WTC11 (cell line): ENCODE data around the gene RALY. TPM values are rescaled to one million over a fixed set of nuclear protein-coding genes. Genes with fewer than 3 reads are reported as not detected.

Experiments
- ATAC-seq: fragments of 200-7000 bp; cut with Tn5 transposase; 2 replicates; pipeline ENCODE4 v1.10.0; 2021; ENCODE audit warnings: mild to moderate bottlenecking, moderate library complexity
- CTCF ChIA-PET: fragments of 300-600 bp; sonication (Branson Sonifier 250); formaldehyde crosslinking; loops from one replicate; lab custom pipeline; 2021; ENCODE audit warnings: antibody characterized with exemption; lab: Charles Lee
- POLR2A ChIA-PET: fragments of 350-600 bp; sonication (Branson Sonifier 250); formaldehyde crosslinking; loops from one replicate; lab custom pipeline; 2021; ENCODE audit warnings: antibody characterized with exemption; lab: Charles Lee
- DNase-seq: peaks from one replicate; pipeline ENCODE4 v3.0.0; 2021; ENCODE audit warnings: low spot score
- H3K27ac Mint-ChIP-seq: 2 replicates; pipeline ENCODE4 v1.8.0; 2021; ENCODE audit warnings: mixed read lengths
- H3K27me3 Mint-ChIP-seq: 2 replicates; pipeline ENCODE4 v1.8.0; 2021; ENCODE audit warnings: low read depth, mild to moderate bottlenecking, moderate library complexity, mixed read lengths
- H3K36me3 Mint-ChIP-seq: 2 replicates; pipeline ENCODE4 v1.8.0; 2021; ENCODE audit warnings: mixed read lengths
- H3K4me1 Mint-ChIP-seq: 2 replicates; pipeline ENCODE4 v1.8.0; 2022; ENCODE audit warnings: mixed read lengths
- H3K4me3 Mint-ChIP-seq: 2 replicates; pipeline ENCODE4 v1.8.0; 2021; ENCODE audit warnings: mild to moderate bottlenecking, moderate library complexity, mixed read lengths
- H3K9me3 Mint-ChIP-seq: 2 replicates; pipeline ENCODE4 v1.8.0; 2021; ENCODE audit warnings: mixed read lengths
- ARID4B ChIP-seq: sonication (generic); formaldehyde crosslinking; IDR thresholded peaks from 2 replicates; pipeline ENCODE4 v1.8.0; 2023; ENCODE audit warnings: missing genetic modification reagents, mild to moderate bottlenecking, borderline replicate concordance
- CREB1 ChIP-seq: sonication (generic); formaldehyde crosslinking; IDR thresholded peaks from 2 replicates; pipeline ENCODE4 v1.8.0; 2023; ENCODE audit warnings: mild to moderate bottlenecking, missing genetic modification reagents
- CTCF ChIP-seq: fragments of 200-600 bp; IDR thresholded peaks from 2 replicates; pipeline ENCODE4 v1.8.0; 2022; ENCODE audit warnings: antibody characterized with exemption
- ESRRA ChIP-seq: sonication (generic); formaldehyde crosslinking; IDR thresholded peaks from 2 replicates; pipeline ENCODE4 v1.8.1; 2022; ENCODE audit warnings: mild to moderate bottlenecking, missing genetic modification reagents, borderline replicate concordance
- ETV6 ChIP-seq: sonication (generic); formaldehyde crosslinking; IDR thresholded peaks from 2 replicates; pipeline ENCODE4 v1.8.1; 2022; ENCODE audit warnings: mild to moderate bottlenecking, missing genetic modification reagents
- GABPB1 ChIP-seq: sonication (generic); formaldehyde crosslinking; IDR thresholded peaks from 2 replicates; pipeline ENCODE4 v1.8.1; 2023; ENCODE audit warnings: mild to moderate bottlenecking, missing genetic modification reagents
- GTF2I ChIP-seq: fragments of 250-450 bp; sonication (Bioruptor Pico); conservative IDR thresholded peaks from 2 replicates; pipeline ENCODE4 v1.4.0; 2021; ENCODE audit warnings: mild to moderate bottlenecking
- MAX ChIP-seq: sonication (generic); formaldehyde crosslinking; IDR thresholded peaks from 2 replicates; pipeline ENCODE4 v1.8.0; 2022; ENCODE audit warnings: mild to moderate bottlenecking, missing genetic modification reagents
- SMAD3 ChIP-seq: sonication (generic); formaldehyde crosslinking; IDR thresholded peaks from 2 replicates; pipeline ENCODE4 v1.8.0; 2022; ENCODE audit warnings: missing genetic modification reagents, mild to moderate bottlenecking, borderline replicate concordance
- TEAD4 ChIP-seq: sonication (generic); formaldehyde crosslinking; IDR thresholded peaks from 2 replicates; pipeline ENCODE4 v1.8.0; 2022; ENCODE audit warnings: mild to moderate bottlenecking, missing genetic modification reagents
- ZNF121 ChIP-seq: sonication (generic); formaldehyde crosslinking; IDR thresholded peaks from 2 replicates; pipeline ENCODE4 v1.8.0; 2023; ENCODE audit warnings: missing genetic modification reagents
- ZNF219 ChIP-seq: sonication (generic); formaldehyde crosslinking; IDR thresholded peaks from 2 replicates; pipeline ENCODE4 v1.8.0; 2023; ENCODE audit warnings: missing genetic modification reagents, mild to moderate bottlenecking, borderline replicate concordance
- ZNF232 ChIP-seq: sonication (generic); formaldehyde crosslinking; IDR thresholded peaks from 2 replicates; pipeline ENCODE4 v1.8.0; 2022; ENCODE audit warnings: mild to moderate bottlenecking, missing genetic modification reagents
- ZNF281 ChIP-seq: sonication (generic); formaldehyde crosslinking; IDR thresholded peaks from 2 replicates; pipeline ENCODE4 v1.8.0; 2023; ENCODE audit warnings: mild to moderate bottlenecking, missing genetic modification reagents
- ZNF317 ChIP-seq: sonication (generic); formaldehyde crosslinking; IDR thresholded peaks from 2 replicates; pipeline ENCODE4 v1.8.1; 2023; ENCODE audit warnings: low read depth, mild to moderate bottlenecking, moderate library complexity, missing genetic modification reagents, borderline replicate concordance
- ZNF512 ChIP-seq: sonication (generic); formaldehyde crosslinking; IDR thresholded peaks from 2 replicates; pipeline ENCODE4 v1.8.1; 2022; ENCODE audit warnings: missing genetic modification reagents, borderline replicate concordance
- total RNA-seq: library from RNA; stranded (reverse); gene quantifications from 3 replicates; pipeline ENCODE4 v1.2.3, GENCODE V29; 2021

Gene RALY
- total RNA-seq, 1 experiment from 2014 or later, result 164 TPM

- TF ChIP-seq SMAD3 (CRISPR knock-in tag), result no peak
- TF ChIP-seq ZNF281 (CRISPR knock-in tag), result no peak
- TF ChIP-seq ARID4B (CRISPR knock-in tag), result no peak
- TF ChIP-seq ZNF232 (CRISPR knock-in tag), result no peak
- TF ChIP-seq CTCF, result no peak
- no peak for TF ChIP-seq ESRRA (CRISPR knock-in tag)
- TF ChIP-seq ZNF317 (CRISPR knock-in tag), result no peak
- no peak for TF ChIP-seq MAX (CRISPR knock-in tag)
These were observed 29.1 kb downstream of the RALY start (continued) for GRCh38 chr20:34022839-34023234.

- peaks cover 53% of the 10 kb centered on the region for H3K4me1 Mint-ChIP-seq
- no peak for ATAC-seq
- CTCF ChIA-PET, result interaction anchor here (1.4 to 4.6 kb wide), 5 partner anchors 14 to 161 kb away, joined by 4 to 39 read pairs (median 10); no protein-coding TSS in a partner anchor
- TF ChIP-seq GTF2I (no peak), ZNF219 (no peak), ARID4B (CRISPR knock-in tag) (no peak), GABPB1 (CRISPR knock-in tag) (no peak), CREB1 (CRISPR knock-in tag) (no peak), ETV6 (no peak), ZNF121 (CRISPR knock-in tag) (no peak), TEAD4 (CRISPR knock-in tag) (no peak), ZNF512 (CRISPR knock-in tag) (no peak), ZNF281 (CRISPR knock-in tag) (no peak)
These were observed 30.4 kb downstream of the RALY start for GRCh38 chr20:34023937-34024722.

More at GRCh38 chr20:34023937-34024722, 30.4 kb downstream of the RALY start:
- Mint-ChIP-seq H3K36me3 (peaks cover 7% of the 10 kb centered on the region), H3K4me3 (no peak overlapping the region), H3K9me3 (peaks cover 6% of the 10 kb centered on the region), H3K27ac (peak overlapping the region; percentile 82; the same call in 1 of the 2 replicates), H3K27me3 (no peaks in the 10 kb centered on the region)
- DNase-seq, result no peak
- POLR2A ChIA-PET, result no interaction called here
